ENCODE data around the gene SYP.

DNA sequence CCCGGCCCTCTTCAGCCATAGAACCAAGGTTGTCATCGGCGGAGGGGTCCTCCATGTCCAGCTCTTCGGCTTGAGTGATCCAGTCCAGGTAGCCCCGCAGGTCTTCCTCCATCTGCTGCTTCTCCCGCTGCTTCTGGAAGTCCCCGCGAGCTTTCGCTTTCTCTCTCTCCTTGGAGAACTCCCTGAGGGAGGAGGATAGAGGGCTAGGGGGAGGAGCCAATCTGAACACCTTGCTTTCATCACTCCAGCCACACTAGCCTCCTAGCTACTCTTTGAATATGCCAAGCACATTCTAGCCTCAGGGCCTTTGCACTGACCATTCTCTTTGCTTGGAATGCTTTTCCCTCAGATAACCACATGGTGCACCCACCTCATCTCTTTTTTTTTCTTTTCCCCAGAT is 27.0 kb upstream of the SYP start:
- TF ChIP-seq, protein P1, sequence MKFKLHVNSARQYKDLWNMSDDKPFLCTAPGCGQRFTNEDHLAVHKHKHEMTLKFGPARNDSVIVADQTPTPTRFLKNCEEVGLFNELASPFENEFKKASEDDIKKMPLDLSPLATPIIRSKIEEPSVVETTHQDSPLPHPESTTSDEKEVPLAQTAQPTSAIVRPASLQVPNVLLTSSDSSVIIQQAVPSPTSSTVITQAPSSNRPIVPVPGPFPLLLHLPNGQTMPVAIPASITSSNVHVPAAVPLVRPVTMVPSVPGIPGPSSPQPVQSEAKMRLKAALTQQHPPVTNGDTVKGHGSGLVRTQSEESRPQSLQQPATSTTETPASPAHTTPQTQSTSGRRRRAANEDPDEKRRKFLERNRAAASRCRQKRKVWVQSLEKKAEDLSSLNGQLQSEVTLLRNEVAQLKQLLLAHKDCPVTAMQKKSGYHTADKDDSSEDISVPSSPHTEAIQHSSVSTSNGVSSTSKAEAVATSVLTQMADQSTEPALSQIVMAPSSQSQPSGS (IDR thresholded peaks at IDR 0.05; ENCODE audit: low read length) = no peak
- TF ChIP-seq, protein P2, sequence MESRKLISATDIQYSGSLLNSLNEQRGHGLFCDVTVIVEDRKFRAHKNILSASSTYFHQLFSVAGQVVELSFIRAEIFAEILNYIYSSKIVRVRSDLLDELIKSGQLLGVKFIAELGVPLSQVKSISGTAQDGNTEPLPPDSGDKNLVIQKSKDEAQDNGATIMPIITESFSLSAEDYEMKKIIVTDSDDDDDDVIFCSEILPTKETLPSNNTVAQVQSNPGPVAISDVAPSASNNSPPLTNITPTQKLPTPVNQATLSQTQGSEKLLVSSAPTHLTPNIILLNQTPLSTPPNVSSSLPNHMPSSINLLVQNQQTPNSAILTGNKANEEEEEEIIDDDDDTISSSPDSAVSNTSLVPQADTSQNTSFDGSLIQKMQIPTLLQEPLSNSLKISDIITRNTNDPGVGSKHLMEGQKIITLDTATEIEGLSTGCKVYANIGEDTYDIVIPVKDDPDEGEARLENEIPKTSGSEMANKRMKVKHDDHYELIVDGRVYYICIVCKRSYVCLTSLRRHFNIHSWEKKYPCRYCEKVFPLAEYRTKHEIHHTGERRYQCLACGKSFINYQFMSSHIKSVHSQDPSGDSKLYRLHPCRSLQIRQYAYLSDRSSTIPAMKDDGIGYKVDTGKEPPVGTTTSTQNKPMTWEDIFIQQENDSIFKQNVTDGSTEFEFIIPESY (IDR thresholded peaks at IDR 0.05) = no peak
- TF ChIP-seq, protein P3, sequence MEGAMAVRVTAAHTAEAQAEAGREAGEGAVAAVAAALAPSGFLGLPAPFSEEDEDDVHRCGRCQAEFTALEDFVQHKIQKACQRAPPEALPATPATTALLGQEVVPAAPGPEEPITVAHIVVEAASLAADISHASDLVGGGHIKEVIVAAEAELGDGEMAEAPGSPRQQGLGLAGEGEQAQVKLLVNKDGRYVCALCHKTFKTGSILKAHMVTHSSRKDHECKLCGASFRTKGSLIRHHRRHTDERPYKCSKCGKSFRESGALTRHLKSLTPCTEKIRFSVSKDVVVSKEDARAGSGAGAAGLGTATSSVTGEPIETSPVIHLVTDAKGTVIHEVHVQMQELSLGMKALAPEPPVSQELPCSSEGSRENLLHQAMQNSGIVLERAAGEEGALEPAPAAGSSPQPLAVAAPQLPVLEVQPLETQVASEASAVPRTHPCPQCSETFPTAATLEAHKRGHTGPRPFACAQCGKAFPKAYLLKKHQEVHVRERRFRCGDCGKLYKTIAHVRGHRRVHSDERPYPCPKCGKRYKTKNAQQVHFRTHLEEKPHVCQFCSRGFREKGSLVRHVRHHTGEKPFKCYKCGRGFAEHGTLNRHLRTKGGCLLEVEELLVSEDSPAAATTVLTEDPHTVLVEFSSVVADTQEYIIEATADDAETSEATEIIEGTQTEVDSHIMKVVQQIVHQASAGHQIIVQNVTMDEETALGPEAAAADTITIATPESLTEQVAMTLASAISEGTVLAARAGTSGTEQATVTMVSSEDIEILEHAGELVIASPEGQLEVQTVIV (IDR thresholded peaks at IDR 0.05; ENCODE audit: borderline replicate concordance, partially characterized antibody) = no peak
- TF ChIP-seq ZNF274 (IDR thresholded peaks at IDR 0.05; ENCODE audit: insufficient read depth, insufficient read length) = no peak
- TF ChIP-seq, protein P4, sequence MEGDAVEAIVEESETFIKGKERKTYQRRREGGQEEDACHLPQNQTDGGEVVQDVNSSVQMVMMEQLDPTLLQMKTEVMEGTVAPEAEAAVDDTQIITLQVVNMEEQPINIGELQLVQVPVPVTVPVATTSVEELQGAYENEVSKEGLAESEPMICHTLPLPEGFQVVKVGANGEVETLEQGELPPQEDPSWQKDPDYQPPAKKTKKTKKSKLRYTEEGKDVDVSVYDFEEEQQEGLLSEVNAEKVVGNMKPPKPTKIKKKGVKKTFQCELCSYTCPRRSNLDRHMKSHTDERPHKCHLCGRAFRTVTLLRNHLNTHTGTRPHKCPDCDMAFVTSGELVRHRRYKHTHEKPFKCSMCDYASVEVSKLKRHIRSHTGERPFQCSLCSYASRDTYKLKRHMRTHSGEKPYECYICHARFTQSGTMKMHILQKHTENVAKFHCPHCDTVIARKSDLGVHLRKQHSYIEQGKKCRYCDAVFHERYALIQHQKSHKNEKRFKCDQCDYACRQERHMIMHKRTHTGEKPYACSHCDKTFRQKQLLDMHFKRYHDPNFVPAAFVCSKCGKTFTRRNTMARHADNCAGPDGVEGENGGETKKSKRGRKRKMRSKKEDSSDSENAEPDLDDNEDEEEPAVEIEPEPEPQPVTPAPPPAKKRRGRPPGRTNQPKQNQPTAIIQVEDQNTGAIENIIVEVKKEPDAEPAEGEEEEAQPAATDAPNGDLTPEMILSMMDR (IDR thresholded peaks at IDR 0.05 in 2 of 3, conservative IDR thresholded peaks at IDR 0.05 in 1 of 3; ENCODE audit: control insufficient read depth in 2 of 3, extremely low read depth in 1 of 3, insufficient read depth in 1 of 3, low read depth in 3 of 3, low read length in 3 of 3) = no peak

All from GM12878 (cell line).